HUES6 (cell line): ENCODE measurements around the gene SHMT2.

ENCODE experiments used
- H3K27ac ChIP-seq: 2 replicates; pipeline ENCODE4 v1.7.0; 2013; ENCODE audit warnings: low read depth, mild to moderate bottlenecking, low read length, inconsistent platforms
- H3K27me3 ChIP-seq: 2 replicates; pipeline ENCODE4 v1.6.1; 2013; ENCODE audit warnings: low read length; ENCODE audit not compliant: control insufficient read depth, insufficient read depth
- H3K36me3 ChIP-seq: 2 replicates; pipeline ENCODE4 v1.6.1; 2013; ENCODE audit warnings: low read length; ENCODE audit not compliant: control insufficient read depth, insufficient read depth
- H3K4me1 ChIP-seq: 2 replicates; pipeline ENCODE4 v1.6.1; 2013; ENCODE audit warnings: low read length; ENCODE audit not compliant: control insufficient read depth, insufficient read depth
- H3K4me3 ChIP-seq: 2 replicates; pipeline ENCODE4 v1.5.1; 2013; ENCODE audit warnings: low read depth, low read length
- H3K9ac ChIP-seq: one replicate; pipeline ENCODE4 v1.6.1; 2013; ENCODE audit warnings: mild to moderate bottlenecking, low read length
- H3K9me3 ChIP-seq: 2 replicates; pipeline ENCODE4 v1.6.1; 2013; ENCODE audit warnings: low read depth, low read length; ENCODE audit not compliant: control insufficient read depth, insufficient read depth

Gene SHMT2

DNA sequence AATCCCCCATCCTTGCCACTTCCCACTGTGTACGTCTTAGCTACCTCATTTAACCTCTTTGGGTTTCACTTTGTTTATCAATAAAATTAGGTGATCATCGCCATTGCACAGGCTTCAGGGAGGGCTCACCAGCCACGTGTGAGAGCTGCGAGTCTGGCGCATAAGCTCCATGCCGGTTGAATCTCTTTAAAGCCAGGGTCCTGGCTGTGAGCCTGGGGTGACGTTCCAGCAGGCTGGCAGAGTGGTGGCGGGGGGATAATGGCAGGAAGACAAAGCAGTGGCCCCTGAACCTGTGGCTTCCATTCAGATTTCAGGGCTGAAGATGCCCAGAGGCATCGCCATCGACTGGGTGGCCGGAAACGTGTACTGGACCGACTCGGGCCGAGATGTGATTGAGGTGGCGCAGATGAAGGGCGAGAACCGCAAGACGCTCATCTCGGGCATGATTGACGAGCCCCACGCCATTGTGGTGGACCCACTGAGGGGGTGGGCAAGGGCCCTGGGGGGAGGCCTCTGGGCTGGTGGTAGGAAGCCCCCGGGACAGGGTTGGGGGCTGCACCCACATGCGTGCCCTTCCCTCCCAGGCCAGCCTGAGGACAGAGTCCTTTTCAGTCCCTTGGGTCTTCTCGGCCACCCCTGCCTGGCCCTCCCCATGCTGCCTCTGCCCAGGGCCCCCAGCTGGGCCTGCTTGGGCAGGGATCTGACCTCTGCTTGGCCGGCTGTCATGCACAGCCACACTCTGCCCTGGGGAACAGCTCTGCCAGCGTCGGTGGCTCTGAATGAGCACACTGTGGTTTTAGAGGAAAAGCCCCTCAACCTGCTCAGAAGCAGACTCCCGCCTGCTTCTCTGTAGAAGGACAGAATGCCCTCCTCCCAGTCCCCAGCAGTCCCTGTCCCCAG lies 21.5 kb upstream of the SHMT2 start:
- Histone ChIP-seq H3K36me3 (peaks cover 92% of the 10 kb centered on the region), H3K4me3 (no peak overlapping the region), H3K27ac (no peak overlapping the region), H3K4me1 (peaks cover 5% of the 10 kb centered on the region; the same call in 1 of the 2 replicates), H3K9ac (no peak overlapping the region), H3K9me3 (no peaks in the 10 kb centered on the region), H3K27me3 (no peaks in the 10 kb centered on the region)

DNA sequence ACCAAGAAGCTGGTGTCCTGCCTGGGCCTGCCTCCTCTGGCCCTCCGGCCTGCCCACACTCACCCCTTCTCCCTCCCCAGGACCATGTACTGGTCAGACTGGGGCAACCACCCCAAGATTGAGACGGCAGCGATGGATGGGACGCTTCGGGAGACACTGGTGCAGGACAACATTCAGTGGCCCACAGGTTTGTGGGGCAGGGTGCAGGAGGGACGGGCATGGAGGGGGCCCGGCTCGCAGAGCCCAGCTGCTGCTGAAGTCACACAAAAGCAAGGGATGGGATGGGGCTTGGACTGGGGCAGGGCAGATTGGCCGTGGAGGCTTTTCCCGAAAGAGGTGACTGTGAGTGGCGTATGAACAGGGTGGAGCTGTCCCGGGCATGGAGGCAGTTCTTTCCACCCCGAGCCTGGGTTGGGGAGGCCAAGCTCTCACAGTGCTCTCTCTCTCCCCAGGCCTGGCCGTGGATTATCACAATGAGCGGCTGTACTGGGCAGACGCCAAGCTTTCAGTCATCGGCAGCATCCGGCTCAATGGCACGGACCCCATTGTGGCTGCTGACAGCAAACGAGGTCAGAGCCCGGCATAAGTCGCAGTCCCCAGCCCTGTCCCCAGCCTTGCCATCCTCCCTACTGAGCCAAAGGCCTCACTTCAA lies 20.8 kb upstream of the SHMT2 start:
- Histone ChIP-seq H3K9me3 (no peaks in the 10 kb centered on the region), H3K36me3 (peaks cover 84% of the 10 kb centered on the region), H3K4me3 (no peak overlapping the region), H3K9ac (no peak overlapping the region), H3K27ac (no peak overlapping the region), H3K4me1 (peaks cover 10% of the 10 kb centered on the region), H3K27me3 (peaks cover 4% of the 10 kb centered on the region)

DNA sequence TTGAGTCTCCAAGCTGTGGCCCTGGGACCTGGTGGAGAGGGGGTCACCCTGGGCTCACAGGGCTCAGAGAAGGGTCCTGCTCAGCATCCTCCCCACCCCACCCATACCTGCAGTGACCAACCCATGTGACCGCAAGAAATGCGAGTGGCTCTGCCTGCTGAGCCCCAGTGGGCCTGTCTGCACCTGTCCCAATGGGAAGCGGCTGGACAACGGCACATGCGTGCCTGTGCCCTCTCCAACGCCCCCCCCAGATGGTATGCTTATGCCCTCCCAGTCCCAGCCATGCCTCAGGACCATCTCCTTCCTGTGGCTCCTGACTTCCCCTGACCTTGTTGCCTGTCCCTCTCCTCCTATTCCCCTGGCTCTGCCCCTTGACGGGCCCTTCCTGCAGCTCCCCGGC lies 19.6 kb upstream of the SHMT2 start:
- H3K36me3 ChIP-seq: peaks cover 72% of the 10 kb centered on the region
- H3K4me1 ChIP-seq: peaks cover 20% of the 10 kb centered on the region
- H3K27me3 ChIP-seq: peaks cover 16% of the 10 kb centered on the region

GRCh38 chr12:57210461-57210860 lies 19.1 kb upstream of the SHMT2 start:
- Histone ChIP-seq H3K9me3 (no peaks in the 10 kb centered on the region), H3K27me3 (peaks cover 21% of the 10 kb centered on the region), H3K9ac (no peak overlapping the region), H3K36me3 (peaks cover 67% of the 10 kb centered on the region), H3K4me3 (no peak overlapping the region), H3K27ac (no peak overlapping the region), H3K4me1 (peaks cover 20% of the 10 kb centered on the region)

More for the DNA sequence above, 19.6 kb upstream of the SHMT2 start:
- Histone ChIP-seq H3K4me3 (no peak overlapping the region), H3K9me3 (no peaks in the 10 kb centered on the region), H3K9ac (no peak overlapping the region), H3K27ac (no peak overlapping the region)

- Histone ChIP-seq H3K36me3 (peaks cover 61% of the 10 kb centered on the region), H3K9me3 (no peaks in the 10 kb centered on the region), H3K27ac (no peak overlapping the region), H3K27me3 (peaks cover 28% of the 10 kb centered on the region), H3K9ac (no peak overlapping the region), H3K4me3 (no peak overlapping the region), H3K4me1 (peaks cover 26% of the 10 kb centered on the region)
Observed at GRCh38 chr12:57210926-57211692, 18.4 kb upstream of the SHMT2 start.

DNA sequence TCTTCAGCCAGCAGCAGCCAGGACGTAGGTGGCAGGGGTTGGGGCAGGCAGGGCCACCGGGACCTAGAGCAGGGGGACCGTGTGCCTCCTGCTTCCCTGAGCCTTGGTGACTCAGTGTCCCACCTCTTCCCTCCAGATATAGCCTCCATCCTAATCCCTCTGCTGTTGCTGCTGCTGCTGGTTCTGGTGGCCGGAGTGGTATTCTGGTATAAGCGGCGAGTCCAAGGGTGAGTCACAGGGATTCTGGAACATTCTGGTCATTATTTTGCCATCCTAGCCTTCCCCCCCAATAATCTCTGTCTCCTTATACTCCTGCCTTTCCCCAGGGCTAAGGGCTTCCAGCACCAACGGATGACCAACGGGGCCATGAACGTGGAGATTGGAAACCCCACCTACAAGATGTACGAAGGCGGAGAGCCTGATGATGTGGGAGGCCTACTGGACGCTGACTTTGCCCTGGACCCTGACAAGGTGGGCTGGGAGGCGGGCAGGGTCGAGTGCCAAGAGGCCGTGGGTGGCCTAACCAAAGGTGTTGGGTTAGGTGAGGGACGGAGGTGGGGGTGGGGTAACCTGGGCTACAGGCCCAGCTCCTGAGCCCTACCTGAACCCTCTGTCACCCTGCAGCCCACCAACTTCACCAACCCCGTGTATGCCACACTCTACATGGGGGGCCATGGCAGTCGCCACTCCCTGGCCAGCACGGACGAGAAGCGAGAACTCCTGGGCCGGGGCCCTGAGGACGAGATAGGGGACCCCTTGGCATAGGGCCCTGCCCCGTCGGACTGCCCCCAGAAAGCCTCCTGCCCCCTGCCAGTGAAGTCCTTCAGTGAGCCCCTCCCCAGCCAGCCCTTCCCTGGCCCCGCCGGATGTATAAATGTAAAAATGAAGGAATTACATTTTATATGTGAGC lies 17.5 kb upstream of the SHMT2 start:
- Histone ChIP-seq H3K9me3 (no peaks in the 10 kb centered on the region), H3K27me3 (peaks cover 36% of the 10 kb centered on the region), H3K9ac (no peak overlapping the region), H3K4me3 (no peak overlapping the region), H3K36me3 (peaks cover 54% of the 10 kb centered on the region), H3K27ac (no peak overlapping the region), H3K4me1 (peaks cover 27% of the 10 kb centered on the region)

GRCh38 chr12:57212701-57213057 lies 16.8 kb upstream of the SHMT2 start:
- H3K4me1 ChIP-seq: peaks cover 34% of the 10 kb centered on the region
- H3K27me3 ChIP-seq: peaks cover 42% of the 10 kb centered on the region
- no peak overlapping the region for H3K9ac ChIP-seq
- no peaks in the 10 kb centered on the region for H3K9me3 ChIP-seq
- H3K27ac ChIP-seq: no peak overlapping the region
- H3K36me3 ChIP-seq: peaks cover 50% of the 10 kb centered on the region
- no peak overlapping the region for H3K4me3 ChIP-seq

- Histone ChIP-seq H3K27ac (no peak overlapping the region), H3K9ac (no peak overlapping the region), H3K4me3 (peak overlapping the region; percentile 8)
Observed at GRCh38 chr12:57213058-57213715, 16.3 kb upstream of the SHMT2 start.

DNA sequence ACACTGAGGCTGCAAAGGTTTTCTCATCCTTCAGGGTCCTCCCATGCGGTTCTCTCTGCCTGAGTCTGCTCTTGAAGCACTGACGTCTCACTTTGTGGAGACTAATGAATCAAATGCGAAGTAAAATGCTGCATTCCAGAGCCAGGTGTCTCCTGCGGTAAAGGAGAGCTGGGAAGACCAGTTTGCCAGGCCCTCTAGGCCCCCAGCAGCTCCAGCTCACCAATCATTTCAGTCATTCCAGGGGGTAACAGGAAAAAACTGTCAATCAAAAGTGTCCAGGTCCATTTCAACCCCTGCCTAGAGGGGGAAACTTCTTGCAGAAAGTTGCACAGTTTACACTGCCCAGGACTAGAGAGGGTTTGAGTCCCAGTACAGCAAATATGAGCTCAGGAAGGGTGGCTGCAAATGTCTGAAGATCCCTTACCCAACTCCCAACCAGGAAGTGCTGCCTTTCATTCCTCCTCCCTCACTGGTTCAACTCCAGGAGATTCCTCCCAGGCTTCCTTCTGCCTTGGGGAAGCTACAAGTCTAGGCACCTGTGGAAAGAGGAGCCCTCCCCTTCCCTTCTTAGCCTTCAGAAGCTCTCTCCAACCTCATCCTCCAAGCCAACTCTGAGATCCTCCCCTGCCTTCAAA lies 15.6 kb upstream of the SHMT2 start:
- peak overlapping the region; percentile 8; the same call in 1 of the 2 replicates for H3K4me3 ChIP-seq
- H3K4me1 ChIP-seq: peaks cover 38% of the 10 kb centered on the region
- H3K27ac ChIP-seq: no peak overlapping the region
- peaks cover 54% of the 10 kb centered on the region for H3K27me3 ChIP-seq
- H3K9ac ChIP-seq: no peak overlapping the region
- H3K9me3 ChIP-seq: no peaks in the 10 kb centered on the region
- peaks cover 38% of the 10 kb centered on the region for H3K36me3 ChIP-seq

More at GRCh38 chr12:57213058-57213715, 16.3 kb upstream of the SHMT2 start:
- peaks cover 45% of the 10 kb centered on the region for H3K36me3 ChIP-seq
- H3K27me3 ChIP-seq: peaks cover 47% of the 10 kb centered on the region
- no peaks in the 10 kb centered on the region for H3K9me3 ChIP-seq
- H3K4me1 ChIP-seq: peaks cover 36% of the 10 kb centered on the region
